Measurements from ENCODE around the gene AKAP13. TPM values are rescaled to one million over a fixed set of nuclear protein-coding genes. Genes with fewer than 3 reads are reported as not detected.

The AKAP13 gene
- polyA plus RNA-seq, 3 donors: 47.9 to 99.7 (median 92.6) TPM

- peaks cover 100% of the 10 kb centered on the region for H4K20me1 ChIP-seq (ENCODE audit: insufficient read depth, low read length)
- no peak overlapping the region for H3K9ac ChIP-seq (ENCODE audit: insufficient read depth, low read length, poor library complexity, severe bottlenecking)
Measured at GRCh38 chr15:85621094-85621493, 240.7 kb downstream of the AKAP13 start.

GRCh38 chr15:85622221-85622831 lies 241.9 kb downstream of the AKAP13 start:
- 95% methylated on average over 4 of the region's 6 CpGs for WGBS (ENCODE audit: insufficient coverage)
- H3K4me1 Mint-ChIP-seq: peaks cover 57% of the 10 kb centered on the region
- intact Hi-C loops (cut with micrococcal nuclease): loop anchor here (5.0 to 10.0 kb wide), 2 partner anchors 40 to 138 kb away; no protein-coding TSS in a partner anchor
- peaks cover 23 to 68% of the 10 kb centered on the region in 2 donors for H3K36me3 ChIP-seq (replicated peaks in 1 of 2; ENCODE audit: control insufficient read depth in 1 of 2, insufficient read depth in 2 of 2, low read length in 2 of 2)
- no peak overlapping the region for H2AFZ ChIP-seq (ENCODE audit: insufficient read depth, low read depth, low read length, poor library complexity, severe bottlenecking)
- no peaks in the 10 kb centered on the region for H3K27me3 ChIP-seq (ENCODE audit: control insufficient read depth in 2 of 2, insufficient read depth in 2 of 2, low read length in 2 of 2)
- peak overlapping the region; percentile 39 to 95 (median 84) for H3K27ac Mint-ChIP-seq
- H3K27ac ChIP-seq (ENCODE audit: low read depth in 1 of 2, low read length in 2 of 2): peak overlapping the region; percentile 28 to 76
- H3K4me1 ChIP-seq (ENCODE audit: control insufficient read depth in 1 of 2, insufficient read depth in 2 of 2, low read length in 2 of 2): peaks cover 72 to 85% of the 10 kb centered on the region in 2 donors
- no peak overlapping the region for H3K4me3 ChIP-seq (replicated peaks in 1 of 3; ENCODE audit: low read depth in 2 of 3, low read length in 3 of 3)
- peaks cover 93% of the 10 kb centered on the region for H3K79me2 ChIP-seq (ENCODE audit: insufficient read depth, low read length)
- H3K9me3 ChIP-seq (replicated peaks in 1 of 2; ENCODE audit: control insufficient read depth in 1 of 2, insufficient read depth in 1 of 2, low read length in 2 of 2): no peaks in the 10 kb centered on the region
- H3K9ac ChIP-seq (ENCODE audit: insufficient read depth, low read length, poor library complexity, severe bottlenecking): no peak overlapping the region
- no peak overlapping the region for H3K4me2 ChIP-seq (replicated peaks; ENCODE audit: extremely low read depth, low read length, poor library complexity, severe bottlenecking)
- H3K4me3 Mint-ChIP-seq: no peak overlapping the region
- DNase-seq: no peak
- TF ChIP-seq CTCF (IDR thresholded peaks at IDR 0.05): no peak
- H3K9me3 Mint-ChIP-seq: no peaks in the 10 kb centered on the region
- H3K36me3 Mint-ChIP-seq: peaks cover 39 to 41% of the 10 kb centered on the region in 2 donors
- H3K27me3 Mint-ChIP-seq (ENCODE audit: low read depth in 3 of 3): no peaks in the 10 kb centered on the region
- peaks cover 100% of the 10 kb centered on the region for H4K20me1 ChIP-seq (ENCODE audit: insufficient read depth, low read length)

More at GRCh38 chr15:85621094-85621493, 240.7 kb downstream of the AKAP13 start:
- TF ChIP-seq CTCF (IDR thresholded peaks at IDR 0.05): no peak
- Histone ChIP-seq H3K79me2 (ENCODE audit: insufficient read depth, low read length) (peaks cover 93% of the 10 kb centered on the region), H3K9me3 (replicated peaks in 1 of 2; ENCODE audit: control insufficient read depth in 1 of 2, insufficient read depth in 1 of 2, low read length in 2 of 2) (no peaks in the 10 kb centered on the region), H3K27ac (ENCODE audit: low read depth in 1 of 2, low read length in 2 of 2) (peak overlapping the region in 1 of 2 donors; percentile 76), H3K36me3 (replicated peaks in 1 of 2; ENCODE audit: control insufficient read depth in 1 of 2, insufficient read depth in 2 of 2, low read length in 2 of 2) (peaks cover 15 to 66% of the 10 kb centered on the region in 2 donors), H3K4me3 (replicated peaks in 1 of 3; ENCODE audit: low read depth in 2 of 3, low read length in 3 of 3) (no peak overlapping the region), H3K27me3 (ENCODE audit: control insufficient read depth in 2 of 2, insufficient read depth in 2 of 2, low read length in 2 of 2) (no peaks in the 10 kb centered on the region), H2AFZ (ENCODE audit: insufficient read depth, low read depth, low read length, poor library complexity, severe bottlenecking) (no peak overlapping the region), H3K4me1 (ENCODE audit: control insufficient read depth in 1 of 2, insufficient read depth in 2 of 2, low read length in 2 of 2) (peaks cover 71 to 96% of the 10 kb centered on the region in 2 donors), H3K4me2 (replicated peaks; ENCODE audit: extremely low read depth, low read length, poor library complexity, severe bottlenecking) (no peak overlapping the region)
- no peak for DNase-seq
- Mint-ChIP-seq H3K4me1 (peaks cover 53% of the 10 kb centered on the region), H3K27me3 (ENCODE audit: low read depth in 3 of 3) (no peaks in the 10 kb centered on the region), H3K36me3 (peaks cover 26 to 39% of the 10 kb centered on the region in 2 donors), H3K27ac (peak overlapping the region in 4 of 7 donors; percentile 21 to 76 (median 37)), H3K9me3 (no peaks in the 10 kb centered on the region), H3K4me3 (no peak overlapping the region)
- intact Hi-C loops (cut with micrococcal nuclease): loop anchor here (5.0 to 10.0 kb wide), 2 partner anchors 39 to 136 kb away; no protein-coding TSS in a partner anchor
- WGBS (ENCODE audit: insufficient coverage): 80% methylated on average over 1 of the region's 4 CpGs
